GM21423 (cell line): ENCODE data around the gene IFITM5.
A peak's percentile ranks its signal among the peaks of the same experiment; 100 is the strongest.
"Not testable (repeated sequence)": the region's sequence is repeated elsewhere in the genome, so short reads cannot be mapped to it uniquely, and the experiment has no call there.

Source experiments
- ATAC-seq: cut with Tn5 transposase; IDR thresholded peaks from one replicate; pipeline ENCODE4 v1.9.1; 2021; ENCODE audit warnings: mild to moderate bottlenecking, moderate library complexity; ENCODE audit not compliant: unreplicated experiment

Gene IFITM5

GRCh38 chr11:328516-329100, 29.3 kb upstream of the IFITM5 start:
- ATAC-seq = not testable (repeated sequence)

GRCh38 chr11:328012-328411, 28.7 kb upstream of the IFITM5 start:
- ATAC-seq = no peak

- no peak for ATAC-seq
These were observed 28.2 kb upstream of the IFITM5 start for GRCh38 chr11:327581-327923.

- peak; percentile 71 for ATAC-seq
These were observed 27.7 kb upstream of the IFITM5 start for GRCh38 chr11:326842-327580.

GRCh38 chr11:326592-326841, 27.2 kb upstream of the IFITM5 start:
- no peak for ATAC-seq

- no peak for ATAC-seq
These were observed 26.7 kb upstream of the IFITM5 start for GRCh38 chr11:325796-326591.

GRCh38 chr11:324593-325517, 25.5 kb upstream of the IFITM5 start:
- ATAC-seq = not testable (repeated sequence)

GRCh38 chr11:324156-324555, 24.8 kb upstream of the IFITM5 start:
- ATAC-seq = no peak

- not testable (repeated sequence) for ATAC-seq
These were observed 20.6 kb upstream of the IFITM5 start for GRCh38 chr11:319888-320273.

GRCh38 chr11:319121-319887, 20.0 kb upstream of the IFITM5 start:
- ATAC-seq = peak; percentile 10

GRCh38 chr11:318405-319120, 19.2 kb upstream of the IFITM5 start:
- ATAC-seq = peak; percentile 48

GRCh38 chr11:317668-318404, 18.5 kb upstream of the IFITM5 start:
- ATAC-seq = not testable (repeated sequence)

GRCh38 chr11:316891-317301, 17.6 kb upstream of the IFITM5 start:
- no peak for ATAC-seq

- ATAC-seq = no peak
These were observed 16.8 kb upstream of the IFITM5 start for GRCh38 chr11:316031-316701.

GRCh38 chr11:315516-315994, 16.2 kb upstream of the IFITM5 start:
- no peak for ATAC-seq

- ATAC-seq = no peak
These were observed 15.7 kb upstream of the IFITM5 start for GRCh38 chr11:315051-315481.

GRCh38 chr11:314554-314875, 15.2 kb upstream of the IFITM5 start:
- ATAC-seq = not testable (repeated sequence)

- peak; percentile 38 for ATAC-seq
These were observed 14.6 kb upstream of the IFITM5 start, which contains the start of gene IFITM1 for GRCh38 chr11:313787-314553. Gene IFITM1 (plus strand): TSS chr11:314040. CDS start chr11:314171, 131 bp downstream.
